ENCODE data around the gene PLA2G4E.

DNA sequence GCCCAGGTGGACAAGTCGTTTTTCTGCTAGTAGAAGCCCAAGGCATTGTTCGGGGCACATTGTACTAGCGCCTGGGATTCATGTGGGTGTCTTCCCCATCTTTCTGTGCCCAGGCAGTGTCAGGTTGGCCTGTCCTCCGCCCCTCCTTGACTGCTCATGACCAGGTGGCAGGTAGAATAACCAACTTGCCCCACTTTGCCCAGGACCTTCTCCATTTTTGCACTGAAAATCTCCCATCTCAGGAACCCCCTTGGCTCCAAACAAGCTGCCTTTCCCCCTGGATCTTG is 39.6 kb upstream of the PLA2G4E start:
- TF ChIP-seq, protein P1, sequence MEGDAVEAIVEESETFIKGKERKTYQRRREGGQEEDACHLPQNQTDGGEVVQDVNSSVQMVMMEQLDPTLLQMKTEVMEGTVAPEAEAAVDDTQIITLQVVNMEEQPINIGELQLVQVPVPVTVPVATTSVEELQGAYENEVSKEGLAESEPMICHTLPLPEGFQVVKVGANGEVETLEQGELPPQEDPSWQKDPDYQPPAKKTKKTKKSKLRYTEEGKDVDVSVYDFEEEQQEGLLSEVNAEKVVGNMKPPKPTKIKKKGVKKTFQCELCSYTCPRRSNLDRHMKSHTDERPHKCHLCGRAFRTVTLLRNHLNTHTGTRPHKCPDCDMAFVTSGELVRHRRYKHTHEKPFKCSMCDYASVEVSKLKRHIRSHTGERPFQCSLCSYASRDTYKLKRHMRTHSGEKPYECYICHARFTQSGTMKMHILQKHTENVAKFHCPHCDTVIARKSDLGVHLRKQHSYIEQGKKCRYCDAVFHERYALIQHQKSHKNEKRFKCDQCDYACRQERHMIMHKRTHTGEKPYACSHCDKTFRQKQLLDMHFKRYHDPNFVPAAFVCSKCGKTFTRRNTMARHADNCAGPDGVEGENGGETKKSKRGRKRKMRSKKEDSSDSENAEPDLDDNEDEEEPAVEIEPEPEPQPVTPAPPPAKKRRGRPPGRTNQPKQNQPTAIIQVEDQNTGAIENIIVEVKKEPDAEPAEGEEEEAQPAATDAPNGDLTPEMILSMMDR (IDR thresholded peaks at IDR 0.05) = no peak
- no peak for TF ChIP-seq POLR2A (IDR thresholded peaks at IDR 0.05)

All from heart left ventricle (tissue), 13 donors.